Activated effector memory CD4-positive, alpha-beta T cell treated with anti-CD3 and anti-CD28 coated beads, Interleukin-2, amount 50 U/mL, for 16 hours (primary cell): ENCODE results near the gene STXBP6.

Source experiments
- DNase-seq: peaks from one replicate; pipeline ENCODE4 v3.0.0-alpha.2; 2020

Gene STXBP6

DNA sequence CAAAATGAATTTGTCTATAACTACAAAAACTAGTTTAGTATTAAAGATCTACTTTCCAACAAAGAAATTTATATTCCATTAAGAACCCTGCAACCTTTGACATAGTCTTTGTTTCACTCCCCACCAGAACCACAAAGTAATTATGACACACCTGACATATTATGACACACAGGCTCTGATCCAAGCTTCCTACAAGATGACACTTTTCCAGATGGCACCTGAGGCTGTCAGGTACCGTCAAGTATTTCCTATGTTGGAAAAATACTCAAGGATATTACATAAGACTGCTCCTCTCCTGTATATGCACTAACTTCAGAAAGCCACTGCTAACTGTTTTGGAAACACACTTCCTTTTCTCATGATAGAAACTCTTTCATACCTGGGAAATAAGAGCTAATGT lies 38.9 kb downstream of the STXBP6 start:
- DNase-seq = no peak

DNA sequence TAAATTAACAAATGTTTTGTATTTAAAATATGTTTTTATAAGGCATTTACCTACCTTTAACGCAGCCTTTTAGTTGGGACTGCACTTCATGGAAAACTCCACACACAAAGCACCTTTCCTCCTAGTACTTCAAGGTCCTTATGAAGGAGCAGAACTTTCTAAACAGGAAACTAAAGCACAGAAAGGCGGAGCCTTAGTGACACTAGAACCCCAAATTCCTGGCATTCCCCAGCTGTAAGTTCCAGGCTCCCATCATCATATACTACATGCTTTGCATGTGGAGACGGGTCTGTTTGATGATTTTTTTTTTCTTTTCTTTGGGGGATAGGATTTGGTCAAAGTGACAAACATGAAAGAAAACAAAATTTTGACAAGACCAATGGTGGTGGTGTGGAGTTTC lies 39.5 kb downstream of the STXBP6 start:
- no peak for DNase-seq

DNA sequence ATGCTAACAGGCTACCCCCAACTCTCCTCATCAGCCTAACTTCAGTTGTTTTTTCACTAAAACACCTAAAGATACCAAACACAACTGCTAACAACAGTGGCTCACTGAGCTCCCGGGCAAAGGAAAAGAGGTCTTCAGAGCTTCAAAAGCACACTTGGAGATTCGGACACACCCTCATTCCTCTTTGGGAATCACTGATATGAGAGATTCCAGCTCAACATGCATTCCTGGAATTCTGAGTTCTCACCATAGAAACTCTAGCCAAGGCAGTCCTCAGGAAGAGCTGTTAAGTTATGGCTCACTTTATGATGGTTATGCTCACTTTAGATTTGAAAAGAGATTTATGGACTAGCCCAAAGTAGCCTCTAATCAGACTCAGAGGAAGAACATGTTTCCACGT lies 40.1 kb downstream of the STXBP6 start:
- DNase-seq = no peak

DNA sequence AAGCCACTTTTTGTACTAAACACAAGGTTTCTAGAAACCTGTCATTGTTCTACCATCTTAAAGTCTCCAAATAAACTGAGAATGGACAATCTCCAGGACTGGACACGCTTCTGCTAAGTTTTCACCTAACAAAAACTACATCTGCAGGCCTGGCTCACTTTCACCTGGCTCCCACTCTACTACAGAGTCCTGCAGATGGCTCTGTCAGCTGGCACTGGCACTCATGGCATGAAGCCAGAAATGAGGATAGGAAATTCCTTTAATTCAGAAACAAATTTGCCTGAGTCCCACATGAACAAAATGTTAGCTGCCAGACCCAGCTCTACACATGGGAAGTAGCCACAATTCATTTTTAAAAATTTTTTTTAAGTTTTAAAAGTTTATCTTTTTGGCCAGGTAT lies 42.1 kb downstream of the STXBP6 start:
- DNase-seq = no peak

DNA sequence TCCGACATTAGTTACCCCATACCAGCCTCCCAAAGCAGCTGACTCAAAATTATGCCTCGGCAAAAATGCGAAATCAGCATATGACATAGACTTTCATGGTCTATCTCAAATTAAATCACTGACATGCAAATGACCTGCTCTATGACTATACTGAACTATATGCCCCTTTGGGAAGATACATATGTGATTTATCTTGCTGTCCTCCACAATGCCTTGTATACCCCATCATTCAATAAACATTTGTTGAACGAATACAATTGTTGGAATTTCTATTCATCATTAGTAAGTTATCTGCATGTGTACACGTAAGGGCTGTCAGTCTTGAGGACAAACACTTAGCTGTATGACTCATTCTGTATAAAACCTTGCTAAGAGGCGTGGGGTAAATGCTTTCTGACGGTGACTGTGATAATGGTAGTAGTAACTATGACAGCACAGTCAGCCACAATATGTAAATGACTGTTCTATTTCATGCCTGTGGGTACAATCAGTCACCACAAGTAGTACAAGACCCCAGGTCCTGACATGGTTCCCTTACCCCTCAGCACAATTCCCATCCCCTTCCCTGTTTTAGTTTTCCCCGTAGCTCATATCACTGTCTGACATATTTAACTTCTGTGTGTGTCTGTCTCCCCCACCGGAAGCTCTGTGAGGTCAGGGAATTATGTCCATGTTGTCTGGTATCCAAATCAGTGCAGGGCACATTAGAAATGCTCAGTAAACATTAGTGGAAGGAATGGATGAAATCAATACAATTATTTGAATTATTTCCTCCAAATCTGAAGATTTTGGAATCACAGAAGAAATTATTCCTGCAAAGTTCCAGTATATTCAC lies 42.8 kb downstream of the STXBP6 start:
- DNase-seq = no peak

DNA sequence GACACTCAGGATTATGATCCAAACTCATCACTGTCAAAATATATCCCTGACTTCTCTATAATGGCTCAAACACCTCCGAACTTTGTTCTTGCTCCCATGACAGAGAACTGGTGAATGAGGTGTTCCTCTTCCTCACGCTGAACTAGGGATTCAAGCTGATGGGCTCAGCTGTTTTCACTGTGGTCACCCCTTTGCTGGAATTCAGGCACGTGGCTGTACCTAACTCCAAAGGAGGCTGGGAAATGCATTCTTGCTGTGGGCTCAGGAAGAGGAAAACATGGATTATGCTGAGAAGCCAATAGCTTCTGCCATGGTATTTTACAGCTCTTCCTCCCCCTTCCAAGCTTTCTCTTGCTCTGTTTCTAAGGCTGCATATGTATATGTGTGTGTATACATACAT lies 43.9 kb downstream of the STXBP6 start:
- DNase-seq = no peak

DNA sequence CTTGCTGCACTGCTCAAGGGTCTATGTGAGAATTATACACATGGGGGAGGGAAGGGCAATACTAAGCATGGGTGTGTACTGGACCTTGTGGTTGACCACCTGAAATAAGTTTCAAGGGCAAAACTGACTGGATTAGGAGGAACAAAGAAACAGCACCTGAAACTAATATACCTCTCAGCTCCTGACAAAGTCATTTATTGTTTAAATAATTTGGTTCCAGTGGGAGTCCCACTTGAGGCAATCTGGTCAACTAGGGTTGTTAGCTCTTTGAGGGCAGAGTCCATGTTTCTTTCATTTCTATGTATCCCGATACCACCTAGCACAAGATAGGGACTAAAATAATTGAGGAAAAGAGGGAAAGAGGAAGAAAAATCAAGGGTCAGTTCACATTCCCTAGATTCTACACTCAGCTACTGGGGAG lies 45.5 kb downstream of the STXBP6 start:
- no peak for DNase-seq

DNA sequence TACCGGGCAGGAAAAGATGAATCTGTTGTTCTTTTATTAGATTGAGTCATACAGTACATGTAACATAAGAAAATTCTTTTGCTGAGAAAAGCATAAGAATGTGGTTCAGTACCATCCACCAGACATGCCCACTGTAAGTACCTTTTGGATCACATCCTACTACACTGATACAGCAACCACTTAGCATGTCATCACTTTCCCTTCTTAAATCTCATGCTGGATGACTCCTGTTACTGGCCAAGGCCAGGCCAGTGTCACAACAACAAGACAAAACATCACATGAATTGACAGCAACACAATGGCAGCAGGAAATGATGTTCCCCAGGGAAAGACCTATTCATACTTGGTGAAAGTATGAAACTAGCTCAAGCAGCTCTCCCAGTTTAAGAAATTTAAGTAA lies 46.4 kb downstream of the STXBP6 start:
- DNase-seq = no peak

DNA sequence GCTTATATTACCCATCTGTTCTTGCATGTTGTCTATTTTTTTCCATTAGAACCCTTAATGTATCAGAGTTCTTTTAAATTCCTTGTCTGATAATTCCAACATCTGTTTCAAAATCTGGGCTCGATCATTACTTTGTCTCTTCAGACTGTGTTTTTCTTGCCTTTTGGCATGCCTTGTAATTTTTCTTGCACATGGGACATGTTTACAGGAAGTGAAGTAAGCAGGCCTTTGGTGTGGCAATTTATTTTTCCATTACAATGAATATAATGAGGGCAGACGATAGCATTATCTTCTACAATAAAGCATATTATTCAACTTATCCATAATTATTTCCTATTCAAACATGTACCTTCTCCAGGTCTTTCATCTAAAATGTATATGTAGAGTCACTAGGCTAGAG lies 48.3 kb downstream of the STXBP6 start:
- DNase-seq = no peak

DNA sequence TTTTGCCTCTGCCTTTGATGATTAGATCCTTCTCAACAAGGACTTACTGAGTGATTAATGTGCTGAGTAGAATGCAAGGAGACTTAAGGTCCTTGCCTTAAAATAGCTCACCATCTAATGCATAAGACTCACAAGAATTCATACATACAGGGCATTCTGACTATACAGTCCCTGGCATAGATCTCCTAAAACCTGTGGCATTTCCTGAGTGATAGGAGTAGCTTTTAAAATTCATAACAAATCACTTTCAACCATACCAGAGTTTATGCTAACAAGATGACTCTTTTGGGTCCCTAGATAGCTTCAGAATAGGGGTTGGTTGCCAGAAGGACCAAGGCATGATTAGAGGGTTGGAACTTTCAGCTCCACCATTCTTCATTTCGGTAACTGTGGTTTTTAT lies 48.8 kb downstream of the STXBP6 start:
- no peak for DNase-seq

DNA sequence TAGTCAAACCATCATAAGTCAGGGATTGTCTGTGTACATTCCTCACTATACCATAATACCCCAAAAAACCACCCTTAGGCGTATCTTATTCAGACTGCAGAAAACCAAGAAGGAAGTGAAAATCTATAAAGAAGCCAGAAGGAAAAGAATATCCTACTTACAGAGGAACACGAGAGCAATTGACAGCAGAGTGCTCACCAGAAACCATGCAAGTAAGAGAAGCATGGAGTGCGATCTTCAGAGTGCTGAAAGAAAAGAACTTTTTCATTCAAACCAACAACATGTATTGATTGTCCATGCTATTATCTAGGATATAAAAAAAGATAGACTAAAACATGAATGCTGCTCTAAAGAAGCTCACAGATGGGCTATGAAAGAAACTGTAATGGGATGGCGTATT lies 50.8 kb downstream of the STXBP6 start:
- no peak for DNase-seq

DNA sequence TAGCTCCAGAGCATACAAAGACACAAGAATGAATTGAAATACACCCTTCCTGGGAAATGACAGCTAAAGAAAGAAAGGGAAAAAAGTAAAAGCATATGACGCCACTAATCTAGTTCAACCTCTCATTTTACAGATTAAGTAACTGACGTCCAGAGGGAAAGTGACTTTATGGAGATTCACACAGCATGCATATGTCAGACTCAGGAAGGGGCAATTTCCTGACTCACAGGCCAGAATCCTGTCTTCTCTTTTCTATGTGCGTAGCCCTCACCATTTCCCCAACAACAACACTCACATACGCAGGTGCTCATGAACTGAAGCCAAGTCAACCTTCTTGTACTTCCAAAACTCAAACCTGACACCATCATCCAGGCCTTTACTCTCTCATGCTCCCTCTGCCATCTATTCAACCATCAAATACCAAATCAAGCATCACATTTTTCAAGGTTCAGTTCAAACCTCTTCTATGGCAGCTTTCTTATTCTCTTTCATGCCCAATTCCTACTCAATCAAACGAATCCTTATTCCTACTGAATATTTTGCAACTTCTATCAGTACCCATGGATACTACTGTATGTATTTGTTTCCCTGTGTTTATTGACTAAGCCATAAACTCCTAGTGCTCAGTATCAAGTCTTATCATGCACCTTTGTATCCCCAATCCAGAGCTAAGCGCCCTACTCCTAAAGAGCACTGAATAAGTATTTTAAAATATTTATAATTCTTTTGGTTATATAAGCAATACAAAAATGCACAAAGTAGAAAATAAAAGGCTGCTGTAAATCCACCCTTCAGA lies 52.8 kb downstream of the STXBP6 start:
- DNase-seq = no peak

DNA sequence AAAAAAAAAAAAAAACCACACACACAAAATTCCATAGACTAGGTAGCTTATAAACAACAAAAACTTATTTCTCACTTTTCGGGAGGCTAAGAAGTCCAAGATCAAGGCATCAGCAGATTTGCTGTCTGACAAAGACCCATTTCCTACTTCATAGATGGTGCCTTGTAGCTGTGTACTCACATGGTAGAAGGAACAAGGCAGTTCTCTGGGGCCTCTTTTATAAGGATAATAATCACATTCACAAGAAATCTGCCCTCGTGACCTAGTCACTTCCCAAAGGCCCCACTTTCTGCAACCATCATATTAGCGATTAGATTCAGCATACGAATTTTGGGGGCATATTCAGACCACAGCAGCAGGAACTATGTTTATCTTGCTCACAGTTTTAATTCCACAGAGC lies 54.9 kb downstream of the STXBP6 start:
- no peak for DNase-seq

DNA sequence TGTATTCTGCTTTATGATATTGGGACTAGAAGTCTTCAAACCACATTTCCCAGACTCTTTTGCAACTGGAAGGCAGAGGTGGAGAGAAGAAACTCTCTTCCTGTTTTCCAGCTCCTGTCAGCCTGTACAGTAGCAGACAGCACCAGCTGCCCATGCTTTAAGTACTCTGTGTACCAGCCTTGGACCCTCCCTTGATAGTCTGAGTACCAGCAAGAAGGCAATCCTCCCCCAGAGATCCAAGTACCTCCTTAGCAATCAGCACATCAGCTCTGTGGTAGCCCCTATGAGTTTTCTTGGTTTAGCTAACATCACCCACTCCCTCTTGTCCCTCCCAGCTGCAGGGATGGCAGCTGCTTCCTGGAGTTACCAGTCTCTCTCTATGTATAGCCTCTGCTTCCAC lies 56.3 kb downstream of the STXBP6 start:
- no peak for DNase-seq

DNA sequence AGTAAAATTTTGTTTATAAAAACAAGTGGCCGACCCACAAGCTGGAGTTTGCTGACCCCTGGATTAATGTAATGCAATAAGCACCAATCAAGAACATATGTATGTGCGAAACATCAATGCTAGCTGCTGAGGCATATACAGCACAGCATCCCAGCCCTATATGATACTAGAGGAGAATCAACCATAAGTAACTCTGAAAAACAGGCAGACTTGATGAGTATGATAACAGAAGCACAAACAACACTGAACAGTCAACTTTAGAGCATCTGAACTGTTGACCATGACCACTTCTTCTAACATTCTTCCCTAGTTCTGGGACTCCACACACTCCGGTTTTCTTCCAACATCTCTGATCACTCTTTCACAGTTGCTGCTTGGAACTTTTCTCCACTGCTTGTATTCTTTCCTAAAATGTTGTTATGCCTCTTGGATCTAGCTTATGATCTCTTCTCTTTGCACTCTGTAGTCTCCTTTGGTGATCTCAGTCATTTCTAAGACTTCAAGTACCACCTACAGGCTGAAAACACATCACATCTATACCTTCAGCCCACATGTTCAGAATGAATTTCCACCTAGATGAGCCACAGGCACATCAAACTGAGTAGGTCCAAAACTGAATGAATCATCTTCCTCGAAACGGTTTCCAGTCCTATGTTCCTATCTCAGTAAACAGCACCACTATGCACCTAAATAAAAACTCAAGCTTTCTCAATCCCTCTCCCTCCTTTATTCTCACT lies 57.2 kb downstream of the STXBP6 start:
- DNase-seq = no peak

DNA sequence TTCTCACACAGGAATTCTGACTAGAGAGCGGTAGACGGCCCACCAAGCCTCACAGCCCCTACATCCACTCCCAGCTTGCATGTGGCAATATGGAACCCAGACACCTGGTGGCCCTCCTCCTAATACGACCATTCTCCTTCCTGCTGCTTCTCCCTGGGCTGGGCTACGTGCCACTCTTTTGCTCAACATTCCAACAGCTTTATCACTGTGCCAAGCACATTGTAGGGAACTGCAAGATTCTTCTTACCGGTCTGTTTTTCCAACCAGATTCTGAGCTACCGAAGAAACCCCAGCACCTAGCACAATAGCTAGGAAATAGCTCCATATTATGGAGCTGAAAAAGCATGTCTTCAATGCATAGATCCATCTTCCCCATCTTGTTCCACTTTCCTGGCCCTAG lies 58.1 kb downstream of the STXBP6 start:
- DNase-seq = no peak

DNA sequence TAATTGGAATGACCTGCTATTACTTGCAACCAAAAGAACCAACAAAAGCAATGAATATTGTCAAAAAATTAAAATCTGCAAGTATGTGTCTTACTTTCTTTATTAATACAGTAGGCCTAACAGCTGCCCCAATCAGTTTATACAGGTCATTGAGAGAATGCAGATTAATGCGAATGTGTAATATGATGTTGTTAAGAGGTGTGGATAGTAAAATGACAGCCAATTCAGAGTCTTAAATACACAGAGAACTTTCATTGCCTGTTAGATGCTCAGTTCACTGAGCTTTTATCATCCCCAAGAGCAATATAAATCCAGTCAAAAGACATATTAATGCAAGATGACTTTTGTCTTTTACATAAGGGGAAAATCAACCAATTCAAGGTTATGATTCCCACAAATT lies 58.7 kb downstream of the STXBP6 start:
- DNase-seq = no peak

DNA sequence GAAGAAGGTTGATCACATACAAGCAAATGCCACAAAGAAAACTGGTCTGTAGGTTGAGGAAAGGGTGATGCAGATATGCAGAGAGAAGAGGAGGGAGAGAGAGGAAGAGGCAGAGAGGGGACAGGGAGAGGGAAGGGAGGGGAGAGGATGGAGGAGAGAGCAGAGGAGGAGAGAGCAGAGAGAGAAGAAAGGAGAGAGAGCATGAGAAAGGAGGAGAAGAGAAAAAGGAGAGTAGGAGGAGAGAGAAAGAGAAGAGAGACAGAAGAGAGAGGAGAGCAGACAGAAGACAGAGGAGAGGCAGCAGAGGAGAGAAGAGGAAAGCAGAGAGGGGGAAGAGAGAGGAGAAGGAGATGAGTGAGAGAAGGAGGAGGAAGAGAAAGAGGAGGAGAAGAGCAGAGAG lies 59.2 kb downstream of the STXBP6 start:
- DNase-seq = no peak

DNA sequence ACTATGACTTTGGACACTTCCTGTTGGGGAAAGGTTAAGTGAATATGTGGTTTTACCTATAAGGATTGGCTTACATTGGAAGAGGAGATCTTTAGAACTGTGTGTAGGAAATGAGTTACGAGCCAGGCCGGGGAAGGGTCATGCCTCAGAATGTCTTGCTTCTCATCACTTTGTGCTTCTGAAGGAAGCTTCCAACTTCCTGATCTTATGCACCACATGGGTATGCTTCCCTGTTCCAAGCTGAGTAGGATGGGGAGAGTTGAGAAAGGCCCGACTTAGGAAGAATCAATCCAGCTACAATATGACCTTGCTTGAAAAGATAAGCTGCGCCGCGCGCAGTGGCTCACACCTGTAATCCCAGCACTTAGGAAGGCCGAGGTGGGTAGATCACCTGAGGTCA lies 59.9 kb downstream of the STXBP6 start:
- no peak for DNase-seq

DNA sequence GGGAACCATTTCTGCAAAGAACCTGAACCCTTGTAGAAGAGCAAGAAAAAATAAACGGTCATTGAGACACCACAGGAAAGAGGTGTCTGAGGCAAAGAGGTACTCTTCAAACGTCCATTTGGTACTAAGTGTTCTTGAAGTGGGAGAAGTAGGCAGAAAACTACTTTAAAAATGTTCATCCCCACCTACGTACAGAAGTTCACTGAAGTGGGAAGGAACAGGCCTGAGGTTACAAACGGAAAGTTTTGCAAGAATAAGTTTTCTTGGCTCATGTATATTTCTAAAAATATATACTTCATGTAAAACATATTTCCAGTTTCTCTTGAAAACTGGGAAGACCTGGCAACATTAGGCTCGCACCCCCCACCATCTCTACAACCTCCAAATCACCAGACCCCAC lies 61.2 kb downstream of the STXBP6 start:
- no peak for DNase-seq

DNA sequence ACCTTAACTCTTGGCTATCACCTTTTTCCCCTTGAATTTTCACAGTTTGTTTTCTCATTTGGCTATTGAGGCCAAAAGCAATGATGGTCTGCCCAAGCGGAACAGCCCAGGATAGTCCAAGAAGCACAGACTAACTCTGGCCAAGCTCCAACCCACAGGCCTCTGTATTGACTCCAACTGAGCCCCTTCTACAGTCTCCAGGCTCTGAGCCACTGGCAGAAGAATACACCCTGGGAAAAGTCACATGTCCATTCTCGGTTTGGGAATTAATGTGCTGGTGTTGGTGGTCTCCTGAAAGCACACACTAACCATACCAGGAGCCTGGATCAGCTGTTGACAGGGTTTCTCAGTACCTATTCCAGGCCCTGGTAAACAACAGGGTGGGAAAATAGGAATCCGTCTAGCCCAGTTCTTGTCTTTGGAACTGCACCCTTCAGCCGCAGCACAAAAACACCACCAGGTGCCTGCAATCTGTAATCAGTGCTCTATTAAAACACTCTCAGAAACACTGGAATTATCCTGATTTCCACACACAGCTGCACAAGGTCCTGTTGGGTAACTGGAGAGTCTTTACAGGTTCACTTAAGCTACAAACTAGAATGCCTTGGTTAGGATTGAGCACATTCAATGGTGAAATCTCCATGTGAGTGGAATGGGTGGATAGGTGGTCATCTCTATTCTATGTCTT lies 63.6 kb downstream of the STXBP6 start:
- no peak for DNase-seq

DNA sequence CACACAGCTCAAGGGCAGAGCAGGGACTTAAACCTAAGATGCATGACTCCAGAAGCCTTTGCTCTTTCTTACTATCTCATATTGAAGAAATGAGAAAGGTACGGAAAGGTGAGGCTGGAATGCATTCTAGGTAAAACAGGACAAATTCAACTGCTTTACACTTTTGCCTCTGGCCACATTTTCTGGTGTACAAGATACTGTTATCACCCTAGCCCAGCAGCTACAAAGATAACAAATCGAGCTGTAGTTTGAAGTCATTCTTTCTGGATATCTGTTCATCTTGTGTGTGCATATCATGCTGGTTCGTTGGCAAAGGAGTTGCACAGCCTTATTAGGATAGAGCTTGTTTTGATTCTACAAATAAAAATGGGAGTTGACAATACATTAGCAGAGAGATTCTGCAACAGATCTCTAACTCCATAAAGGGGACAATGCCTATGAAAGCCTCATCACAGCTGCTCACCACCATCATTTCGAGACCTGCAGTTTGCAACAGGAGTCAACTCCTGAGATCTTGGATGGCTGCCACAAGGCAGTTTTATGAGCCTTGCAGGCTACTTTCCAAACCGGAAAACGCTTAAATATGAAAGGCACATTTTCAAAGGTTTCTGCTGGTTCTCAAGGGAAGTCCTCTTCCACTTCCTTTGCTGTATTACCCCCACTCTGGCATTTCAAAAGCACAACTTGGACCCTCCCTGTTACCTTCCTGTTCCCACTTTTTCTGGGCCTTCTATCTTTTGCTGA lies 64.9 kb downstream of the STXBP6 start:
- DNase-seq = no peak
